ENCODE results near the gene PTOV1.

PTOV1 gene

DNA sequence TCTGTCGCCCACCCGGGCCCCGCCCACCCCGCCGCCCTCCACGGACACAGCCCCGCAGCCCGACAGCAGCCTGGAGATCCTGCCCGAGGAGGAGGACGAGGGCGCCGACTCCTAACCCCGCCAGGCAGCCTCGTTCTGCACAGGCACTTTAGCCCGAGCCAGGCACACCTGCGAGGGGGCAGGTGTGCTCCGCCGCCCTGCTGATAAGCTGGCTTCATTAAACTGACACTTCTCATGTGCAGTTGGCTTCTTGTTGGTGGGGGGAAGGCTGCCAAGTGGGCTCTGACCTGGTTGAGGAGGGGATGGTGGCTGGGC lies 37.5 kb downstream of the PTOV1 start:
- DNase-seq (ENCODE audit: low read depth in 2 of 2), result no peak

- DNase-seq (ENCODE audit: low read depth in 2 of 2), result no peak
Measured at GRCh38 chr19:49889038-49889686, 38.2 kb downstream of the PTOV1 start.

- DNase-seq (ENCODE audit: low read depth in 2 of 2), result peak; percentile 42 to 47
Measured at GRCh38 chr19:49889687-49890348, 38.9 kb downstream of the PTOV1 start.

DNA sequence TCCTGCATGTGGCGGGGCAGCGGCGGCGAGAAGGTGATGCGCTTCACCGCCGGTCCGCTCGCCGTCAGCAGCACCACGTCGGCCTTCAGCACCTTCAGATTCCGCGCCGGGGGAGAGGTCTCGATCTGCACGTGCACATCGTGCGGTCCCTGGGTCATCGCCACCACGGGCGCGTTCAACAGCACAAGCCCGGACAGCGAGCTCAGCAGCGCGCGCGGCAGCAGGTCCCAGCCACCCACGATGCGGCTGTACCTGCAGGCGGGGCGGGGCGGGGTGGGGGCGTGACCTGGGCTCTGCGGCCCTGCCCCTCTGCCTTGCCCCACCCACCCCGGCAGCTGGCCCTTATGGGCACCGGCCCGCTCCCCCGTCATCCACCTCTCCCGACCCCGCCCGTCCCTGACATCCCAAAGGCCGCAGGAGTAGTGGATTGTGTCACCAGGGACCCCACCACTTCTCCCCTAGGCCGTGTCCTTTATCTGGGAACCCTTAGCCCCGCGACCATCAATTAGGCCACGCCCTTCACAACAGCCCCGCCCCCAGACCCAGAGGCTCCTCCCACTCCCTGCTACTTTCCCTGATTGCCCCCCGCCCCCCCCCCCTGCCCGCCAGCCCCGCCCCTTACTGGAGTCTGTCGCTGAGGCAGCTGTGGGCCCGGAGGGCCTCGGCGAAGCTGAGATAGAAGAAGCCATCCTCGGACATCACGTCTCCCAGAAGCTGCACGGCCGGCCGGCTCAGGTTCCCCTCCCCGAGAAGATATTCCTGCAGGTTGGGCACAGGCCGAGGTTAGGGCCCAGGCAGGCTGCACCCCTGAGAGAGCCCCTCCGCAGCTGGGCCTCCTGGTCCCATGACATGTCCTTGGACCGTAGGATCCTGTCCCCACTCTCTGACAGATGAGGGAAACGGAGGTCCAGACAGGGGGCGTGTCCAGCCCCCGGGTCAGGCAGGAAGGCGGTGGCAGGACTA lies 39.7 kb downstream of the PTOV1 start:
- DNase-seq (ENCODE audit: low read depth in 2 of 2), result peak; percentile 27 to 59

- DNase-seq (ENCODE audit: low read depth in 2 of 2), result no peak
Measured at GRCh38 chr19:49891393-49891792, 40.4 kb downstream of the PTOV1 start.

DNA sequence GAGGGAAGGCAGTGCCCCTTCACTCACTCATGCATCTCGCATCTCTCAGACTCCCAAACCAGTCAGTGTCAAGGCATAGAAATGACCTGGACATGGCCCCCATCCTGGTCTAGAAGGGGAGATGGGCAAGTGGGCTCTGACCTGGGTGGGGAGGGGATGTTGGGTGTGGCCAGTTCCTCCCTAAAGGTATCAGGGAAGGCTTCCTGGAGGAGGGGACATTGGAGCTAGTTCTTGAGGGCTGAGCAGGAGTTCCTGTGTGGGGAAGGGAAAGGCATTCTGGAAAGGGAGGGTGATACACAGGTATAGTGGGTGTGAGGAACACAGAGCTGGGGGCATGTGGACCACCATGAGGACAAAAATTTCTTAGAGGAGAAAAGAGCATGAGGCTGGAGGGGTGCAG lies 41.8 kb downstream of the PTOV1 start:
- no peak for DNase-seq (ENCODE audit: low read depth in 2 of 2)

GRCh38 chr19:49894011-49894664 lies 43.2 kb downstream of the PTOV1 start:
- DNase-seq (ENCODE audit: low read depth in 2 of 2), result no peak

GRCh38 chr19:49894879-49895565 lies 44.1 kb downstream of the PTOV1 start:
- no peak for DNase-seq (ENCODE audit: low read depth in 2 of 2)

GRCh38 chr19:49895566-49896297 lies 44.8 kb downstream of the PTOV1 start:
- no peak for DNase-seq (ENCODE audit: low read depth in 2 of 2)

GRCh38 chr19:49896863-49897621 lies 46.1 kb downstream of the PTOV1 start, which contains the start of gene IL4I1:
IL4I1 (minus strand) TSS chr19:49896887; CDS start chr19:49896160, 727 bp downstream.
- DNase-seq (ENCODE audit: low read depth in 2 of 2), result peak; percentile 30 to 36

DNA sequence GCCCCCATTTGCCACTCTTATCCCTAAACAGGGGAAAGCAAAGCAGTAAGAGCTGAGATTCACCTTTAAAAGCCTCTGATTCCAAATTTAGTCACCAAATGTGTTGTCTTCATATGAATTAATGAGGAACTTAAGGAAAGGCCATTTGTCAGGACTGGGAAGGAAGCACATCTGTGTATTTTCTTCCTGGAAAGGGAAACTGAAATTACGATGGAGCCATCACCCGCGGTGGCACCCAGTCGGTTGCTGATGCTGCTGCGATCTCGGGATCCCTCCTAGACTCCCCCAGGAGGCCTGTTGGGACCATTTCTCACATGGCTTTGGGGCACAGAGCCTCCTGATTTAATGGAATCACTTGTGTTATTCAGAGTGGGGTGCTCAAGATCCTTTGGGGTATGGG lies 53.2 kb downstream of the PTOV1 start:
- DNase-seq (ENCODE audit: low read depth in 2 of 2), result no peak

DNA sequence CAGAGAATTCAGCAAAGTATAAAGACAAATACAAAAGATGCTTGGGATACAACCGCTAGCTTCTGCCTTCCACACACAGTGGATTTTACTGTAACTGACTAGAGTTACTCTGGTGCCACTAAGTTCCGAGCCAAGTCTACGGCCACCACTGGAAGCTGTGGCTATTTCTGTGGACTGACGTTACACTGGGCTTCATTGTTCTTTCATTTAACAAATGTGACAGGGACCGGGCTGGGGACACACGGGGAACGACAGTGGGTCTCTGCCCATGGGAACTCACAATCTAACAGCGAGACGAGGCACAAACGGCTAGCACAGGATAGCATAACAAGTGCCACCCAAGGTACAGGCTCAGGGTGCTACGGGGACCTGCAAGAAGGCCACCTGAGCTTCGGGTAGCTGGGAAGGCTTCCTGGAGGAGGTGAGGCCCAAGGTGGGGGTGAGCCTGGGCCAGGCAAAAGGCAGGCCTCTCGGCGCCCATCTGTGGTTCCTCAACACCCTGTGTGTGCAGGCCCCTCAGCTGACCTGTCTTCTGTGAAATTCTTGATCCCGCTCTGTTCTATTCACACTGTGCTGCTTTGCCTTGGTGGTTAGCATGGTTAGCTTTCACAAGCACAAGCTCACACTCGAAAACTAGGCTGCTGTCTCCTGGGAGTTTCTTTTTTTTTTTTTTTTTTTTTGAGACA lies 56.1 kb downstream of the PTOV1 start:
- no peak for DNase-seq (ENCODE audit: low read depth in 2 of 2)

- no peak for DNase-seq (ENCODE audit: low read depth in 2 of 2)
Measured at GRCh38 chr19:49907745-49908446, 56.9 kb downstream of the PTOV1 start.

DNA sequence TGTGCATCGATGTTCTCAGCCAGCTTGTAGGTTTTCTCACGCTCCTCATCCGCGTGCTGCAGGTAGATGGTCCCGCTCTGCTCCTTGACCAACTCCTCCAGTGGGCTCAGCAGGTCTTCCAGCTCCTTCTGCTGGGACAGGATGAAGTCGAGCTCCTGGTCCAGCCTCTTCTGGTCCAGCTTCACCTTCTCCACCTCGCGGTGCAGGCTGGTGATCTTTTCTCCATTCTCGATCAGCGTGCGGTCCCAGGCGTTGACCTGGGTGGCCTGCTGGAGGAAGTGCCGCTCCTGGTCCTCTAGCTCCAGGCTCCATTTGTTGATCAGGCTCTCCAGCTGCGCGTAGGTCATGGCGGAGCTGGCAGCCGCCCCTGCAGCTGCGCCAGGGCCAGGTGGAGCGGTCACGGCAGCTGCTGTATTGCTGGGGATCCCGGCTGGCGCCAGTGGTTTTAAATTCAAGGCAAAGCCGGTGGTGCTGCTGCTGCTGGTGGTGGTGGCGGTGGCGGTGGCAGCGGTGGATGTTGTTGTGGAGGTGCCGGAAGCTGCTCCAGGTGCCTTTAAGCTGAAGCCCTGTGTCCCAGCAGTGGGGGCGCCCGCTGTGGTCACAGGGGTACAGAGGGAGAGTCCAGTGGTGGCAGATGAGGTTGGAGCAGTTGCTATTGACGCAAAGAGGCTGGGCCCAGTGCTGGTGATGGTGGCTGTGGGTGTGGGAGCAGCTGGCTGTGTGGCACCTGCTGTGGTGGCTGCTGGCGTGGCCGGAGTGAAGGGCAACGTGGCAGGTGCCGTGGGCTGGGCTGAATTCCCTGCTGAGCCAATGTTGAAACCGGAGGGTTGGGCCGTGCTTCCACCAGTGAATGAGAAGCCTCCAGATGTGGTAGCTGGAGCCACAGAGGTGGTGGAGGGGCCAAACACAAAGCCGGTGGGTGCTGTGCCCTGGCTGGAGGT lies 57.8 kb downstream of the PTOV1 start:
- DNase-seq (ENCODE audit: low read depth in 2 of 2), result no peak

GRCh38 chr19:49910179-49910578 lies 59.2 kb downstream of the PTOV1 start:
- DNase-seq (ENCODE audit: low read depth in 2 of 2), result no peak
